Adrenal gland (tissue), 5 donors: ENCODE measurements around the gene CYBC1.

Experiments used
- POLR2A ChIP-seq, 2 donors: fragments of 450-650 bp; IDR thresholded peaks; one replicate each; pipeline ENCODE4 v1.6.1; 2017; ENCODE audit warnings: antibody characterized with exemption in 2 of 2, mild to moderate bottlenecking in 2 of 2, moderate library complexity in 1 of 2
- TF ChIP-seq, protein P1 (sequence below), 6 experiments: fragments of 450-650 bp in 4 of 6; fragments of 200-600 bp in 2 of 6; sonication (generic) in 1 of 6; IDR thresholded peaks; 1 replicate in 5 of 6; 2 replicates in 1 of 6; pipeline versions ENCODE4 v1.5.1 to v1.8.0; 2016 to 2021; ENCODE audit warnings: antibody characterized with exemption in 6 of 6, mild to moderate bottlenecking in 2 of 6, moderate library complexity in 1 of 6
- donor health status: DM: no; HTN: no; CAD: no.

DNA sequence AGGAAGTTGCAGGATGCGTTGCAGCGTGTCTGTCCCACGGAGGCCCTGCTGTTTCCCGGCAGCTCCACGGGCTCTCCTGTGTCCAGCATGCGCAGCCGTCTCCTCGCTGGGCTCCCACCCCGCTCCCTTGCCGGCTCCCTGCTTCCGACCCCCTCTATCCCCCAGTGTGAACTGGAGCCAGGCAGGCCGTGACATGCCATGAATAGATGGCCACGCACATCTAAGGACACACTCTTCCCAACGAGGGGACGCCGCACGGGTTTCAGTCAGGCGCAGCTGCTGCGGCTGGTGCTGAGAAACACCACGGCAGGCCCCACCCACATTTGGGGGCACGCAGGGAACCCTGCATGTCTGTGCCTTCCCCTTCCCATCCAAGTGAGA lies 41.6 kb downstream of the CYBC1 start:
- TF ChIP-seq, protein P1, sequence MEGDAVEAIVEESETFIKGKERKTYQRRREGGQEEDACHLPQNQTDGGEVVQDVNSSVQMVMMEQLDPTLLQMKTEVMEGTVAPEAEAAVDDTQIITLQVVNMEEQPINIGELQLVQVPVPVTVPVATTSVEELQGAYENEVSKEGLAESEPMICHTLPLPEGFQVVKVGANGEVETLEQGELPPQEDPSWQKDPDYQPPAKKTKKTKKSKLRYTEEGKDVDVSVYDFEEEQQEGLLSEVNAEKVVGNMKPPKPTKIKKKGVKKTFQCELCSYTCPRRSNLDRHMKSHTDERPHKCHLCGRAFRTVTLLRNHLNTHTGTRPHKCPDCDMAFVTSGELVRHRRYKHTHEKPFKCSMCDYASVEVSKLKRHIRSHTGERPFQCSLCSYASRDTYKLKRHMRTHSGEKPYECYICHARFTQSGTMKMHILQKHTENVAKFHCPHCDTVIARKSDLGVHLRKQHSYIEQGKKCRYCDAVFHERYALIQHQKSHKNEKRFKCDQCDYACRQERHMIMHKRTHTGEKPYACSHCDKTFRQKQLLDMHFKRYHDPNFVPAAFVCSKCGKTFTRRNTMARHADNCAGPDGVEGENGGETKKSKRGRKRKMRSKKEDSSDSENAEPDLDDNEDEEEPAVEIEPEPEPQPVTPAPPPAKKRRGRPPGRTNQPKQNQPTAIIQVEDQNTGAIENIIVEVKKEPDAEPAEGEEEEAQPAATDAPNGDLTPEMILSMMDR (IDR thresholded peaks at IDR 0.05) = no peak
- no peak for TF ChIP-seq POLR2A (IDR thresholded peaks at IDR 0.05)
